Gastrocnemius medialis (tissue), 4 donors: ENCODE measurements around the gene VMA21. TPM values are rescaled to one million over a fixed set of nuclear protein-coding genes. Genes with fewer than 3 reads are reported as not detected.

Experiments used
- ATAC-seq, 2 donors: fragments of 150-250 bp; one replicate each; pipeline ENCODE4 v1.9.1; 2016
- DNase-seq, 2 donors: peaks; one replicate each; pipeline ENCODE4 v3.0.0-alpha.2; 2019
- H3K27ac ChIP-seq, 4 donors: fragments of 200-600 bp; sonication (generic); 1 replicate in 1 of 4; 2 replicates in 3 of 4; pipeline ENCODE4 v1.5.1; 2016 to 2018; ENCODE audit warnings: mild to moderate bottlenecking in 2 of 4, moderate library complexity in 1 of 4
- H3K27me3 ChIP-seq, 3 donors: fragments of 200-600 bp; sonication (generic) in 2 of 3; 1 replicate in 1 of 3; 2 replicates in 2 of 3; pipeline versions ENCODE4 v1.5.1 to v1.6.0; 2016 to 2019; ENCODE audit warnings: mild to moderate bottlenecking in 1 of 3, moderate library complexity in 1 of 3
- H3K36me3 ChIP-seq, 2 donors: fragments of 200-600 bp; sonication (generic) in 1 of 2; one replicate each; pipeline ENCODE4 v1.5.1; 2017 to 2018
- H3K4me1 ChIP-seq, 2 donors: fragments of 200-600 bp; sonication (generic) in 1 of 2; one replicate each; pipeline ENCODE4 v1.5.1; 2016 to 2017; ENCODE audit warnings: mild to moderate bottlenecking in 2 of 2
- H3K4me3 ChIP-seq, 4 donors: fragments of 200-600 bp; sonication (generic) in 3 of 4; 1 replicate in 1 of 4; 2 replicates in 3 of 4; pipeline ENCODE4 v1.5.1; 2016 to 2019; ENCODE audit warnings: mild to moderate bottlenecking in 2 of 4
- H3K9me3 ChIP-seq, 3 donors: fragments of 200-600 bp; sonication (generic) in 2 of 3; 1 replicate in 1 of 3; 2 replicates in 2 of 3; pipeline ENCODE4 v1.5.1; 2016 to 2019
- CTCF ChIP-seq, 5 experiments: fragments of 450-650 bp in 3 of 5; fragments of 200-600 bp in 2 of 5; sonication (generic) in 2 of 5; IDR thresholded peaks in 4 of 5; conservative IDR thresholded peaks in 1 of 5; 1 replicate in 4 of 5; 2 replicates in 1 of 5; pipeline ENCODE4 v1.5.1; 2016 to 2019; ENCODE audit warnings: antibody characterized with exemption in 5 of 5, mild to moderate bottlenecking in 3 of 5, moderate library complexity in 3 of 5
- POLR2A ChIP-seq, 2 donors: fragments of 450-650 bp; IDR thresholded peaks; one replicate each; pipeline ENCODE4 v1.6.1; 2017; ENCODE audit warnings: antibody characterized with exemption in 2 of 2, mild to moderate bottlenecking in 2 of 2, moderate library complexity in 2 of 2
- in situ Hi-C, 4 donors: fragments of 200-750 bp; cut with MboI; loops; one replicate each; pipeline versions ENCODE4 v1.15.0 to v1.8.0; 2017; ENCODE audit warnings: low sequenced_read_pairs in 4 of 4
- intact Hi-C: fragments of 100-400 bp; cut with DNase I; formaldehyde crosslinking; loops from one replicate; pipeline ENCODE4 v1.15.1; 2023; ENCODE audit warnings: low total_unique reads
- total RNA-seq, 4 donors: library from RNA; depleted of rRNA; stranded (reverse); fragments of >200 nt; gene quantifications; one replicate each; pipeline versions ENCODE4 v1.1.0 to v1.2.3, GENCODE V29; 2016

The VMA21 gene
- total RNA-seq, 4 donors from 2014 or later: 11.5 to 18.3 (median 15.3) TPM

- Histone ChIP-seq H3K4me1 (no peaks in the 10 kb centered on the region), H3K27ac (no peak overlapping the region), H3K4me3 (no peak overlapping the region), H3K27me3 (no peaks in the 10 kb centered on the region), H3K9me3 (no peaks in the 10 kb centered on the region), H3K36me3 (no peaks in the 10 kb centered on the region)
- DNase-seq (no peak), ATAC-seq (no peak)
- intact Hi-C loops (no loop called here), in situ Hi-C loops (no loop called here)
- TF ChIP-seq POLR2A (IDR thresholded peaks at IDR 0.05) (no peak), CTCF (IDR thresholded peaks at IDR 0.05 in 4 of 5, conservative IDR thresholded peaks at IDR 0.05 in 1 of 5) (no peak)
Observed at GRCh38 chrX:151365579-151365978, 31.4 kb upstream of the VMA21 start.

- no peak for DNase-seq
Observed at GRCh38 chrX:151370906-151371305, 26.1 kb upstream of the VMA21 start.

GRCh38 chrX:151384807-151385206 is 12.2 kb upstream of the VMA21 start:
- in situ Hi-C loops (no loop called here), intact Hi-C loops (no loop called here)

More at GRCh38 chrX:151370906-151371305, 26.1 kb upstream of the VMA21 start:
- intact Hi-C loops: no loop called here
- H3K27ac ChIP-seq: no peak overlapping the region
- no peaks in the 10 kb centered on the region for H3K36me3 ChIP-seq
- H3K4me1 ChIP-seq: no peaks in the 10 kb centered on the region
- H3K4me3 ChIP-seq: no peak overlapping the region
- H3K9me3 ChIP-seq: no peaks in the 10 kb centered on the region
- no peak for ATAC-seq
- TF ChIP-seq CTCF (IDR thresholded peaks at IDR 0.05 in 4 of 5, conservative IDR thresholded peaks at IDR 0.05 in 1 of 5) (no peak), POLR2A (IDR thresholded peaks at IDR 0.05) (no peak)
- in situ Hi-C loops: no loop called here
- H3K27me3 ChIP-seq: no peaks in the 10 kb centered on the region

GRCh38 chrX:151386838-151387459 is 10.1 kb upstream of the VMA21 start:
- DNase-seq: no peak
- intact Hi-C loops: no loop called here
- Histone ChIP-seq H3K9me3 (no peaks in the 10 kb centered on the region), H3K27ac (no peak overlapping the region), H3K27me3 (no peaks in the 10 kb centered on the region), H3K36me3 (no peaks in the 10 kb centered on the region), H3K4me3 (no peak overlapping the region), H3K4me1 (no peaks in the 10 kb centered on the region)
- in situ Hi-C loops: no loop called here
- no peak for TF ChIP-seq POLR2A (IDR thresholded peaks at IDR 0.05)
- TF ChIP-seq CTCF (IDR thresholded peaks at IDR 0.05 in 4 of 5, conservative IDR thresholded peaks at IDR 0.05 in 1 of 5): no peak
- ATAC-seq: no peak

More at GRCh38 chrX:151384807-151385206, 12.2 kb upstream of the VMA21 start:
- TF ChIP-seq CTCF (IDR thresholded peaks at IDR 0.05 in 4 of 5, conservative IDR thresholded peaks at IDR 0.05 in 1 of 5) (no peak), POLR2A (IDR thresholded peaks at IDR 0.05) (no peak)
- Histone ChIP-seq H3K36me3 (no peaks in the 10 kb centered on the region), H3K4me1 (no peaks in the 10 kb centered on the region), H3K4me3 (no peak overlapping the region), H3K27me3 (no peaks in the 10 kb centered on the region), H3K9me3 (no peaks in the 10 kb centered on the region), H3K27ac (no peak overlapping the region)
- no peak for DNase-seq
- no peak for ATAC-seq

- ATAC-seq (no peak), DNase-seq (no peak)
- Histone ChIP-seq H3K4me1 (peaks cover 0 to 8% of the 10 kb centered on the region in 2 donors), H3K9me3 (no peaks in the 10 kb centered on the region), H3K27ac (no peak overlapping the region), H3K27me3 (no peaks in the 10 kb centered on the region), H3K4me3 (no peak overlapping the region), H3K36me3 (no peaks in the 10 kb centered on the region)
- intact Hi-C loops (loop anchor here (10.0 kb wide), 1 partner anchor 1757 kb away; the partner anchor contains the start of gene TMEM185A), in situ Hi-C loops (no loop called here)
- TF ChIP-seq CTCF (IDR thresholded peaks at IDR 0.05 in 4 of 5, conservative IDR thresholded peaks at IDR 0.05 in 1 of 5) (no peak), POLR2A (IDR thresholded peaks at IDR 0.05) (no peak)
Observed at GRCh38 chrX:151391722-151392121, 5.3 kb upstream of the VMA21 start.
